Measurements from ENCODE around the gene WNT5B.

The WNT5B gene

DNA sequence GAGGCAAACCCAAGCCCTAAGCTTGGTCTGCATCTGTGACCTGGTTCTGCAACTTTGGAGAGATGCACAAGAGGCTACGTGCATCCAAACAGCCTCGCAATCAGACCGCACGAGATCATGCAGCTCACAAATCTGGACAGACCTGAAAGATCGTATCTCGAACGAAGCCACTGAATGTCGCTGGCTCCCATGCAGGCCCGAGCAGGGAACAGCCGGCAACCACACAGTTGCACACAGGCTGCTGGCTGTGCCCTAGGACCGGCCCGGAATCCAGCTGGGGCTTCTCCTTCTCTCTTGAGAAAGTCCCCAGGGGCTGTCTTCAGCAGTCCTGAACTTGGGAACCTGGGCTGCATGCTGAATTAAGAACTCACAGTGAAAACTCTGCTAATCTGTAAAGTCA is 27.9 kb downstream of the WNT5B start:
- DNase-seq: no peak

GRCh38 chr12:1657688-1658087 is 28.7 kb downstream of the WNT5B start:
- no peak for DNase-seq

- DNase-seq: peak; percentile 51
Measured at GRCh38 chr12:1660304-1661187, 31.5 kb downstream of the WNT5B start.

DNA sequence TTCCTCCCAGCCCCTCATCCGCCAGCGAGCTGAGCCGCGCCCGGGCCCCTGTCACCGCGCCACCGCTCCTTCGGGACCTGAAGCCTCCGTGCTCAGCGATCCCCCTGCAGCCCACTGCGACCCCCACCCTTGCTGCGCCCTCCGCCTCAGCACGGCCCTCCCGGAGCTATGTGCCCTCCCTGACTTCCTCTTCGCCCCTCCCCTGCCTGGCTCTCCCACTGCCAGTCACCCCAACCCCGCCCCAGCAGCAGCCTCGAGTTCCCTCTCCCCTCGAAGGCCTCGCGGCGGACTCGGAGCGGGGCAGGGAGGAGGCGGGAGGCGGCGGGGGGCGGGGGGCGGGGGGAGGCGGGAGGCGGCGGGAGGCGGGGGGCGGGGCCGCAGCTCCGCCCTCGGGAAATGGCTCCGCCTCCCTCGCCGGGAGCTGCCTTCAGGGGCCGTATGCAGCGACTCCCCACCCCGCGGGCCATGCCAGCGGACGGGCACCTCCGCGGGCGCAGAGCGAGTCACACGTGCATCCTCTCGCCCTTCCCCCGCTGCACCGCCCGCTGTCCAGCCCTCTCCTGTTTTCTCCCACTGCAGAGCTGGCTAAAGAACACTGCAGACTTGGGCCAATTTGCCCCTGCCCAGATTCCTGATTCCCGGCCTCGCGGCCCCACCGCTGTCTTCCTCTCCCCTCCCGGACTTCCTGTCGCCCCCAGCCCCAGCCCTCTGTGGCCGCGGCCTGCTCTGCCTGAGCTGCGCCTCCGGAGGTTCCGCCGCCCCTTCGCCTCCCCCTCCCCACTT is 32.7 kb downstream of the WNT5B start:
- DNase-seq: peak; percentile 80

DNA sequence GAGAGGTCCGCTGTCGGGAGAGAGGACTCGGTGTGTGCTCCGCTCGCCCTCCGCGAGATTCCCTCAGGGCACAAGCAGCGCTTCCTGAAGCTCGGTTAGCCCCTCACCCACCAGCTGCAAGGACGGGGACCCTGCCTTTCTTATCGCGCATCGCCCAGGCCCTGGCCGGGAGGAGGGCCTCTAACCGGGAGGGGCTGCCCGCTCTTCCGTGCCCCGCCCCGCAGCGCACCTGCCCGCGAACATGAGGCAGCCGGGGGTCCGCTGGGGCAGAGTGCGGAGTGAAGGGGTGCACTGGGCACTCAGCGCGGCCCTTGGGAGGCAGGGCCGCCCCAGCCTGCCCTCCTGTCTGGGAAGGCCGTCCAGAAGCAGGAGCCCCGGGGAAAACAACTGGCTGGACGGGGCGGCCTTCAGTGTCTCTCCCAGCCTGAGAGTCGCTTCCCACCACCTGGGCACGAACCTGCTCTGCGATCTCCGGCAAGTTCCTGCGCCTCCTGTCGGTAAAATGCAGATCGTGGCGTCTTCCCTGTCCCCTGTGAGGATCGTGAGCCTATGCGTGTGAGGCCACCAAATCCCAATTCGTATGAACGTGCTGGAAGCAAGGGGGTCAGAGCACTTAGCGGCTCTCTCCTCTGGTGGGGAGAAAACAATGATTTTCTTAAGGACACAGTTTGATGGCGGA is 33.9 kb downstream of the WNT5B start:
- DNase-seq: peak; percentile 25

DNA sequence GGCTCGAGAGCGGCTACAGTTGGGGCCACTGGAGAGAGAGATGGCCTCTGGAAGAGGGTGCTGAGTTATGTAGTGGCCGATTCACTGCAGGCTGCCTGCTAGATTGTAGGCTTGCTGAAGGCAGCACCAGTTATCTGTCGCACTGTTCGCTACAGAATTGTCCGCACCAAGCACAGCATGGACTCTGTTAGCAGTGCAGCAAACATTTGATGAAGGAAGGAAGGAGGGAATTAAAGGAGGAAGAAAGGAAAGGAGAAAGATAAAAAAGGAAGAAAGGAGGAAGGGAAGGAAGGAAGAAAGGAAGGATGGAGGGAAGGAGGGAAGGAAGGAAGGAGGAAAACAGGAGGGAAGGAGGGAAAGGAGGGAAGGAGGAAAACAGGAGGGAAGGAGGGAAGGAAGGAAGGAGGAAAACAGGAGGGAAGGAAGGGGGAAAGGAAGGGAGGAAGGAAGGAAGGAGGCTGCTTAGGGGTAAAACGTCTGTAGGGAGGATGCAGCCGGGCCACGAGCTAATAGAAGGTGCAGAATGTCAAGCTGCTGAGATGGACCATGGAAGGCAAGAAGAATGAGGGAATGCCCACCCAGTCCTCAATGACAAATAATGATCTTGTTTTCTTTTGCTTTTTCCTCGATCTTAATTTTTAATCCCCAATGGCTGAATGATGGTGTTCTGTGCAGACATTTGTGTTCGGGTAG is 34.6 kb downstream of the WNT5B start:
- DNase-seq: no peak

DNA sequence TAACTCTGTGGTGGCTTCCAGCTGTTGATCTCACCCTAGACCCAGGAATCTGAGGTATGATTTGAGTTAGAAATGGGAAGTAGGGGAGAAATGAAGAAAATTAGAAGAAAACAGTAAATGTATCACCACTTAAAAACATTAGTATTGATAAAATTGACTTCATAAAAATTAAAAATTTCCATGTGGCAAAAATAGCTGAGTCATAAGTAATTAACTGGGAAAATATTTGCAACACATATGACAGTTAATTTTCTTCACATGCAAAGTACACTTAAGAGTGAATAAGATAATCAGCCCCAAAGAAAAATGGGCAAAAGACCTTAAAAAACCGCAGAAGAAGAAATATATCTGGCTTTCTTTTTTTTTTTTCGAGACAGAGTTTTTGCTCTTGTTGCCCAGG is 36.3 kb downstream of the WNT5B start:
- DNase-seq: no peak

GRCh38 chr12:1666215-1666614 is 37.2 kb downstream of the WNT5B start:
- no peak for DNase-seq

GRCh38 chr12:1666685-1667162 is 37.7 kb downstream of the WNT5B start:
- DNase-seq: no peak

GRCh38 chr12:1668833-1669543 is 40.0 kb downstream of the WNT5B start:
- no peak for DNase-seq

DNA sequence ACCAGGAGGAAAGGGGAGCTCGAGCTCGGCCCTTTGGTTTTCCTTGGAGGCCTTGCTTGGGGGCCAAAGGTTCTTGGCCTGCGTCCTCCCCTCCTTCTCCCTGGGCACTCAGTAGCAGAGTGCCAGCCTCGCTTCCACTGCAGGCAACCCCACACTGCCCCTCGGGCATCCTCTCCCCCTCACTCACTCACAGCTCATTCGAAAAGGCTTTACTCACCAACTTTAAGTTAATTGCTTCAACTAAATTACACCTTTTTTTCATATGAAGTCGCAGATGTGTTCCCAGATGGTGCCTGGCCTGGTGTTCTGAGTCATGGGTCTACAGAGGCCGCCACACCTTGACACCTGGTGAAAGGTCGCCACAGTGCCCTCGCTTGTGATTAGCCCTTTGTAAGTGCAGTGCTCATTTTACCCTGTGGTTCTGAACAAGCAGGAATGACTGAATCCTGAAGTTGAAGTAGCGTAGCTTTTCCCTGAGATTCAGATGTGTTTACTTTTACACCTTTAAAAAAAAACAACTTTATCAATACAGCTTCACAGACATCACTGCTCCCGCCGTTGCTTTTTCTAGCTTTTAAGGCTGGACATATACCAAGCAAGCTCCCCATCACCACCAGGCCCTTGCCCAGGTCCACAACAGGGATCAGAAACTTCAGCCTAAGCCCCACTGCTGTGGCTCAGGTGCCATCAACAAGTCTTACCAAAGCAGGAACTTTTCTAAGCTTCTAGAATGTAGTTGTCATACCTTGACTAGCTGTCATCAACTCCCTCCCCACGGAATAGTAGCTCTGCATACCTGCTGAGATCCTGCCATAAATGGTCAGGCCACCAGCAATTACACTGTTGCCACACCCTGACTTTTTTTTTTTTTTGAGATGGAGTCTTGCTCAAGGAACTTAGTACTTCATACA is 41.6 kb downstream of the WNT5B start:
- no peak for DNase-seq

DNA sequence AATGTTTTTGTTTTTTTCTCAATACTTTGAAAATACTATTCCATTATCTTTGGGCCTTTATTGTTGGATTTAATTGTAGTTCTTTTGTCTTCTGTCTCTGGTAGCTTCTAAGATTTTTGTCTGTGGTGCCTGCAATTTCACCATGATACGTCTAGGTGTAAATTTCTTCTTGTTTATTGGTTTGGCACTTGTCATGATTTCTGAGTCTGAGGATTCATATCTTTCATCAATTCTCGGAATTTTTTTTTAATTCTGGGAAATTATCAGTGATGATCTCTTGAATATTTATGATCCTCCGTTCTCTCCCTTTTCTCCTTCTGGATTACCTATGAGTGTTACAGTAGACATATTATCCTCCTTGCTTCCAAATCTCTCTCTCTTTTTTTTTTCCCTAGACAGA is 47.0 kb downstream of the WNT5B start:
- no peak for DNase-seq

DNA sequence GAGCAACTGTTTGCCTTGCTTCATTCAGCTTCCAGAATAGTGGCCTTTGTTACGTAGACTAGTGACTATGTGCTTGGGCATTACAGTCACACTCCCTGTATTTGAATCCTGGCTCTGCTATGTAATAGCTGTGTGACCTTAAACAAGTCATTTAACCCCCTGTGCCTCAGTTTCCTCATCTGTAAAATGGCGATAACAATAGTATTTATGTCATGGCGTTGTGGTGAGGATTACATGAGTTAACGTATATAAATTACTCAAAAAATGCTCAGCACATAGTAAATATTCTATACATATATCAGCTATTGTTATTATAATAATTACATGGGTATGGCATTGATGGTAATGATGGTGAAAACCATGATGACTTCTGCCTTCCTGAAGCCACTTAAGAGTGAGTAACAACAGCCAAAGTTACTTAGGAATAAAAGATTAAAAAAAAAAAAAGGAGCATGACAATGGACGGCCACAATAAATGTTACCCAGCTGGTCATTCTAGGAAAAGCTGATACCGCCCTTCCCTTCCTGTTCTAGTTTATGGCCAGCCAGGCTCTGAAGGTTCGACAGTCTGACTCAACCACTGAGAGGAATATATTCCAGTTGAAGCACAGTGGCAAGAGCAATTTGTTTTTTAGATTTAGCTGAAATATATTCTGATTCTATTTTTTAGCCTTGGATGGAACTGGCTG is 51.9 kb downstream of the WNT5B start:
- no peak for DNase-seq

GRCh38 chr12:1681493-1681807 is 52.4 kb downstream of the WNT5B start:
- no peak for DNase-seq

DNA sequence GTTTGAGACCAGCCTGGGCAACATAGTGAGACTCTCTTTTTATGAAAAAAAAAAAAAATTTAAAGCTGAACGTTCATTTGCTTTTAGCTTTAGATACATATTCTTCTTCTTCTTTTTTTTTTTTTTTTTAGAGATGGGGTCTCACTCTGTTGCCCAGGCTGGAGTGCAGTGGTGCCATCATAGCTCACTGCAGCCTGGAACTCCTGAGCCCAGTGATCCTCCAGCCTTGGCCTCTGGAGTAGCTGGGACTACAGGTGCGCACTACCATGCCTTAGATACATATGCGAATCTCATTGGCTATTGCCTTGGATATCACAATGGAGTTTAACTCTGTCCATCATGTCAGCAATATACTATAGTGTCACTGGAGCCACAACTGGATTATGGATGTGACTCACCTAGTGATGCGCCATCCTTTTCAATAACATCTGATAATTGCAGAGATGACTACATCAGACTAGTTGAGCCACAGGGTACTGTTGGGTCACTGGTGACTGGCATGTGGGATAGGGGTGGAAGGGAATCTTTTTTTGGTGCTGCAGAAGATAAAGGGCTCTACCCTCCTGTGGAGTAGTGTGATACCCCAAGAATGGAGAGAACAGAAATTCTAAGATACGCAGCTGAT is 59.2 kb downstream of the WNT5B start:
- no peak for DNase-seq

GRCh38 chr12:1690578-1691122 is 61.6 kb downstream of the WNT5B start, which contains the start of gene ADIPOR2:
Gene ADIPOR2 (plus strand): TSS chr12:1691070. CDS start chr12:1754344, 63,274 bp downstream.
- DNase-seq: peak; percentile 94

GRCh38 chr12:1691123-1692007 is 62.3 kb downstream of the WNT5B start:
- no peak for DNase-seq

GRCh38 chr12:1692226-1692625 is 63.2 kb downstream of the WNT5B start:
- no peak for DNase-seq
